Measurements from ENCODE around the gene EPC1. TPM values are rescaled to one million over a fixed set of nuclear protein-coding genes. Genes with fewer than 3 reads are reported as not detected.

The EPC1 gene
- polyA plus RNA-seq, 1 donor (not counting 4 experiments of a cell fraction or from before 2014, with no cell fraction given): 34.8 TPM

DNA sequence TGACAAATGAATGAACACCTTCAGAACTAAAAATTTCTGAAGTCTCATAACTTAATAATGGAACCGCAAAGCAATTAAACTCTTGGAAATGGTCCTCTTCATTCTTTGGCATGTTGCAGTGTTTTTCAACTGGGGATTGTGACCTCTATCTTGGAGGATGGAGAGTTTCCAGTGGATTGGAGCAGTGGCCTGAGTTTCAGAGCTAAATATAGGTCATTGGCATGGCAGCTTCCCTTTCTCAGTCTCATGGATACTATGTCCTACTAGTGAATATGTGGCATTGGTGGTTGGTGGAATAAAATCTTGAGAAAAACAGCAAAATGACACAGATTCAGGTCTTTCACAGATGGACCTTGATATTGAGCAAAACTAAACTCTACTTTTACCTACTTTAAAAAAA is 24.1 kb upstream of the EPC1 start:
- Histone ChIP-seq H3K27ac (ENCODE audit: control insufficient read depth, insufficient read depth, low read length) (no peak overlapping the region), H3K4me1 (ENCODE audit: control insufficient read depth, extremely low read depth, insufficient read depth, low read length) (no peaks in the 10 kb centered on the region), H3K4me2 (ENCODE audit: control insufficient read depth, extremely low read depth, insufficient read depth, low read depth, low read length) (no peak overlapping the region), H2AFZ (ENCODE audit: control insufficient read depth, low read length) (no peak overlapping the region), H3K79me2 (ENCODE audit: control insufficient read depth, insufficient read depth, low read length) (peaks cover 2% of the 10 kb centered on the region), H3K4me3 (ENCODE audit: control insufficient read depth in 2 of 3, extremely low read depth in 1 of 3, insufficient read depth in 2 of 3, low read depth in 1 of 3, low read length in 3 of 3) (no peak overlapping the region), H3K9ac (ENCODE audit: control insufficient read depth, extremely low read depth, insufficient read depth, low read length) (no peak overlapping the region), H3K9me1 (ENCODE audit: control insufficient read depth, extremely low read depth, insufficient read depth, low read length) (no peaks in the 10 kb centered on the region), H4K20me1 (ENCODE audit: control insufficient read depth, extremely low read depth, insufficient read depth, low read length) (no peaks in the 10 kb centered on the region), H3K27me3 (ENCODE audit: control insufficient read depth, extremely low read depth, insufficient read depth, low read length) (no peaks in the 10 kb centered on the region), H3K9me3 (ENCODE audit: control insufficient read depth, low read depth, low read length) (no peaks in the 10 kb centered on the region), H3K36me3 (ENCODE audit: control insufficient read depth in 2 of 2, extremely low read depth in 1 of 2, insufficient read depth in 2 of 2, low read length in 2 of 2) (no peaks in the 10 kb centered on the region)
- dilution Hi-C loops (cut with MboI; ENCODE audit: extremely low pct_ligation_motif_present, low sequenced_read_pairs): no loop called here
- TF ChIP-seq, protein P1, sequence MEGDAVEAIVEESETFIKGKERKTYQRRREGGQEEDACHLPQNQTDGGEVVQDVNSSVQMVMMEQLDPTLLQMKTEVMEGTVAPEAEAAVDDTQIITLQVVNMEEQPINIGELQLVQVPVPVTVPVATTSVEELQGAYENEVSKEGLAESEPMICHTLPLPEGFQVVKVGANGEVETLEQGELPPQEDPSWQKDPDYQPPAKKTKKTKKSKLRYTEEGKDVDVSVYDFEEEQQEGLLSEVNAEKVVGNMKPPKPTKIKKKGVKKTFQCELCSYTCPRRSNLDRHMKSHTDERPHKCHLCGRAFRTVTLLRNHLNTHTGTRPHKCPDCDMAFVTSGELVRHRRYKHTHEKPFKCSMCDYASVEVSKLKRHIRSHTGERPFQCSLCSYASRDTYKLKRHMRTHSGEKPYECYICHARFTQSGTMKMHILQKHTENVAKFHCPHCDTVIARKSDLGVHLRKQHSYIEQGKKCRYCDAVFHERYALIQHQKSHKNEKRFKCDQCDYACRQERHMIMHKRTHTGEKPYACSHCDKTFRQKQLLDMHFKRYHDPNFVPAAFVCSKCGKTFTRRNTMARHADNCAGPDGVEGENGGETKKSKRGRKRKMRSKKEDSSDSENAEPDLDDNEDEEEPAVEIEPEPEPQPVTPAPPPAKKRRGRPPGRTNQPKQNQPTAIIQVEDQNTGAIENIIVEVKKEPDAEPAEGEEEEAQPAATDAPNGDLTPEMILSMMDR (optimal IDR thresholded peaks at IDR 0.05 in 1 of 3, IDR thresholded peaks at IDR 0.05 in 1 of 3, conservative IDR thresholded peaks at IDR 0.05 in 1 of 3; ENCODE audit: extremely low read depth in 1 of 3, insufficient read depth in 2 of 3, low read length in 3 of 3): no peak
- FAIRE-seq: no peak
- no peak for DNase-seq (ENCODE audit: low read depth, low spot score)

DNA sequence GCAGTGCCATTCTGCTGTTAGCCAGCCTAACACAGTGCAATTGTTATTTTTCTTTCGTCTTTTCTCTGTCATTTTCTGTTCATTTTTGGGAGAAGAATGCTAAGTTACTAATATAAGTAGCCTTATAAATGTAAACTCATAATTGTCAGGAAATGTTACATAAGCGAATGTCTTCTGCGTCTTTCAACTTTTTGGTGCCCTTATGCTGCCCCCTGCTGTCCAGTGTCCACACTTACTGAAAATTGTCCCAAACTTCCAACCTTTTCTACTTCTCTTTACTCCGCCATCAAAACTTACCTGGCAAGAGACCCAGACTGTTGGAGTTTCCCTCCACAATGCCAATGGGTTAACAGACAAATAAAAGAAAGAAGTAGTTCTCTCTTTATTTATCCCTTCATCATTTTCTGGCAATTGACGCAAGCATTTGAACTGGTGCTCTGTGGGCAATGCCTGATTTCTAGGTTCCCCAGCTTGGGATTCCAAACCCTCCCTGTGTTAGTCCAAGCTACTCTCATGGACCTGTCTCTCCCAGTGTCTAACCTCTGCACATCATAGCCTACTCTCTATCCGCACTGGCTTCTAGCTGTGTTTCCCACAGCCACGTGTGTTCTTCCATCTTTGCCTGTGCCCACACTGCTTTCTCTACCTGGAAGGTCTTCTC is 21.0 kb upstream of the EPC1 start:
- H3K79me2 ChIP-seq (ENCODE audit: control insufficient read depth, insufficient read depth, low read length): no peaks in the 10 kb centered on the region
- dilution Hi-C loops (cut with MboI; ENCODE audit: extremely low pct_ligation_motif_present, low sequenced_read_pairs): no loop called here
- peak overlapping the region; percentile 55 for H2AFZ ChIP-seq (ENCODE audit: control insufficient read depth, low read length)

More for the DNA sequence above, 21.0 kb upstream of the EPC1 start:
- Histone ChIP-seq H3K9ac (ENCODE audit: control insufficient read depth, extremely low read depth, insufficient read depth, low read length) (no peak overlapping the region), H3K4me3 (ENCODE audit: control insufficient read depth in 2 of 3, extremely low read depth in 1 of 3, insufficient read depth in 2 of 3, low read depth in 1 of 3, low read length in 3 of 3) (no peak overlapping the region), H3K4me1 (ENCODE audit: control insufficient read depth, extremely low read depth, insufficient read depth, low read length) (no peaks in the 10 kb centered on the region), H3K27ac (ENCODE audit: control insufficient read depth, insufficient read depth, low read length) (no peak overlapping the region), H3K27me3 (ENCODE audit: control insufficient read depth, extremely low read depth, insufficient read depth, low read length) (no peaks in the 10 kb centered on the region), H3K4me2 (ENCODE audit: control insufficient read depth, extremely low read depth, insufficient read depth, low read depth, low read length) (peak overlapping the region; percentile 29), H3K9me1 (ENCODE audit: control insufficient read depth, extremely low read depth, insufficient read depth, low read length) (no peaks in the 10 kb centered on the region), H3K9me3 (ENCODE audit: control insufficient read depth, low read depth, low read length) (no peaks in the 10 kb centered on the region), H4K20me1 (ENCODE audit: control insufficient read depth, extremely low read depth, insufficient read depth, low read length) (no peaks in the 10 kb centered on the region), H3K36me3 (ENCODE audit: control insufficient read depth in 2 of 2, extremely low read depth in 1 of 2, insufficient read depth in 2 of 2, low read length in 2 of 2) (no peaks in the 10 kb centered on the region)
- FAIRE-seq (peak; percentile 86), DNase-seq (ENCODE audit: low read depth, low spot score) (no peak)
- TF ChIP-seq EZH2 (IDR thresholded peaks at IDR 0.05; ENCODE audit: low read length): no peak
- TF ChIP-seq, protein P1 (optimal IDR thresholded peaks at IDR 0.05 in 1 of 3, IDR thresholded peaks at IDR 0.05 in 1 of 3, conservative IDR thresholded peaks at IDR 0.05 in 1 of 3; ENCODE audit: extremely low read depth in 1 of 3, insufficient read depth in 2 of 3, low read length in 3 of 3): peak; percentile 40 to 78 (median 55)
